ENCODE measurements around the gene IL13RA1. TPM values are rescaled to one million over a fixed set of nuclear protein-coding genes. Genes with fewer than 3 reads are reported as not detected.
A peak's percentile ranks its signal among the peaks of the same experiment; 100 is the strongest.

The IL13RA1 gene
- total and polyA plus RNA-seq, 2 of the 13 experiments (the other 11 are each of a cell fraction or from before 2014, with no cell fraction given) = 56.6 to 73.5 TPM

DNA sequence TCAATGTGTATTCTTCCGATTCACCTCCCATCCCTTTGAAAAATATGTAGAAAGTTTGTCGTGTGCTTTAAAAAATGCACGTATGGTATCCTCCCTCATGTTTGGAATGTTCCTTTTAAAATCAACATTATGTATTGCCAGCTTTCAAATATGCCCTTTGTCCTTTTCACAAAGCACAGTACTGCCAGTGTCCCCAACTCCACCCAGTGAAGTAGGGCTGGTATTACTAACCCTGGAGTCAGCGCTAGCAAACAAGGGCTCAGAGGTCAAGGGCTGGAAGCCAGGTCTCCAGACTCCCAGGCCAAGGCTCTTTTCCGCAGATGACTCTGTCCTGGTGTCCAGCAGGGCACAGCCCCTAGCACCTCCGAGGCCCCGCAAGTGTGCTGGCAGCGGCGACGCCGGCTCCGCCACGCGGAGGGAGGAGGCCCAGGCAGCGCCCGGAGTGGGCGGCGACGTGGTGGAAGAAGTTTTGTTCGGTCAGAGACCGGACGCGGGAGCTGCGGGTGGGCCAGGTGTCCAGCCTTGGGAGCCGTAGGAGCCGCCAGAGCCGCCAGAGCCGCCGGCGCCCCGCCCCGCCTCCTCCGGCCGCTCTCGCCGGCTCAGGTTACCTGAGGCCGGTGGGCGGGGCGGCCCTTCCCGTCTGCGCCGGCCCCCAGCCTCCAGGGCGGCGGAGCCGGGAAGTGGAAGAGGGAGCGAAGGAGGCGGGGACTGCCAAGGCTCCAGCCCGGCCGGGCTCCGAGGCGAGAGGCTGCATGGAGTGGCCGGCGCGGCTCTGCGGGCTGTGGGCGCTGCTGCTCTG, at the start of gene IL13RA1 (continued):
- no peak for TF ChIP-seq TCF7L2 (IDR thresholded peaks at IDR 0.05; ENCODE audit: low read depth, low read length)
- no peak for TF ChIP-seq MZF1 (CRISPR knock-in tag; IDR thresholded peaks at IDR 0.05; ENCODE audit: borderline replicate concordance)
- no peak for TF ChIP-seq ZNF570 (CRISPR knock-in tag; IDR thresholded peaks at IDR 0.05; ENCODE audit: borderline replicate concordance)
- peak; percentile 97 for TF ChIP-seq SALL1 (CRISPR knock-in tag; IDR thresholded peaks at IDR 0.05)
- TF ChIP-seq HMG20A (CRISPR knock-in tag; IDR thresholded peaks at IDR 0.05; ENCODE audit: borderline replicate concordance) = peak; percentile 71; the same call in 1 of the 2 replicates
- no peak for TF ChIP-seq POGZ (CRISPR knock-in tag; IDR thresholded peaks at IDR 0.05)
- TF ChIP-seq NFIB (CRISPR knock-in tag; IDR thresholded peaks at IDR 0.05; ENCODE audit: borderline replicate concordance) = no peak
- TF ChIP-seq ZNF784 (CRISPR knock-in tag; IDR thresholded peaks at IDR 0.05; ENCODE audit: borderline replicate concordance) = no peak
- no peak for TF ChIP-seq ZNF839 (CRISPR knock-in tag; IDR thresholded peaks at IDR 0.05; ENCODE audit: borderline replicate concordance)
- no peak for TF ChIP-seq PAF1 (CRISPR knock-in tag; IDR thresholded peaks at IDR 0.05)
- no peak for TF ChIP-seq ZKSCAN8 (CRISPR knock-in tag; IDR thresholded peaks at IDR 0.05; ENCODE audit: borderline replicate concordance)
- TF ChIP-seq, protein P1, sequence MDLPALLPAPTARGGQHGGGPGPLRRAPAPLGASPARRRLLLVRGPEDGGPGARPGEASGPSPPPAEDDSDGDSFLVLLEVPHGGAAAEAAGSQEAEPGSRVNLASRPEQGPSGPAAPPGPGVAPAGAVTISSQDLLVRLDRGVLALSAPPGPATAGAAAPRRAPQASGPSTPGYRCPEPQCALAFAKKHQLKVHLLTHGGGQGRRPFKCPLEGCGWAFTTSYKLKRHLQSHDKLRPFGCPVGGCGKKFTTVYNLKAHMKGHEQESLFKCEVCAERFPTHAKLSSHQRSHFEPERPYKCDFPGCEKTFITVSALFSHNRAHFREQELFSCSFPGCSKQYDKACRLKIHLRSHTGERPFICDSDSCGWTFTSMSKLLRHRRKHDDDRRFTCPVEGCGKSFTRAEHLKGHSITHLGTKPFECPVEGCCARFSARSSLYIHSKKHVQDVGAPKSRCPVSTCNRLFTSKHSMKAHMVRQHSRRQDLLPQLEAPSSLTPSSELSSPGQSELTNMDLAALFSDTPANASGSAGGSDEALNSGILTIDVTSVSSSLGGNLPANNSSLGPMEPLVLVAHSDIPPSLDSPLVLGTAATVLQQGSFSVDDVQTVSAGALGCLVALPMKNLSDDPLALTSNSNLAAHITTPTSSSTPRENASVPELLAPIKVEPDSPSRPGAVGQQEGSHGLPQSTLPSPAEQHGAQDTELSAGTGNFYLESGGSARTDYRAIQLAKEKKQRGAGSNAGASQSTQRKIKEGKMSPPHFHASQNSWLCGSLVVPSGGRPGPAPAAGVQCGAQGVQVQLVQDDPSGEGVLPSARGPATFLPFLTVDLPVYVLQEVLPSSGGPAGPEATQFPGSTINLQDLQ (CRISPR knock-in tag; IDR thresholded peaks at IDR 0.05) = no peak
- no peak for TF ChIP-seq KLF6 (CRISPR knock-in tag; IDR thresholded peaks at IDR 0.05)
- peak; percentile 75; the same call in 1 of the 2 replicates for TF ChIP-seq KDM6A (CRISPR knock-in tag; IDR thresholded peaks at IDR 0.05; ENCODE audit: low read depth)
- TF ChIP-seq SATB2 (CRISPR knock-in tag; IDR thresholded peaks at IDR 0.05) = no peak
- peak in 1 of 2 experiments; percentile 49; a peak in 1 of 4 replicates for TF ChIP-seq HMGXB4 (CRISPR knock-in tag; IDR thresholded peaks at IDR 0.05; ENCODE audit: borderline replicate concordance in 1 of 2, low read depth in 1 of 2)
- TF ChIP-seq ZNF609 (CRISPR knock-in tag; IDR thresholded peaks at IDR 0.05; ENCODE audit: borderline replicate concordance) = peak; percentile 63; the same call in 1 of the 2 replicates
- no peak for TF ChIP-seq PRPF4 (IDR thresholded peaks at IDR 0.05; ENCODE audit: low read depth, low read length, poor library complexity, severe bottlenecking)
- TF ChIP-seq NCOA1 (CRISPR knock-in tag; IDR thresholded peaks at IDR 0.05) = no peak
